ENCODE results near the gene TBC1D9.

DNA sequence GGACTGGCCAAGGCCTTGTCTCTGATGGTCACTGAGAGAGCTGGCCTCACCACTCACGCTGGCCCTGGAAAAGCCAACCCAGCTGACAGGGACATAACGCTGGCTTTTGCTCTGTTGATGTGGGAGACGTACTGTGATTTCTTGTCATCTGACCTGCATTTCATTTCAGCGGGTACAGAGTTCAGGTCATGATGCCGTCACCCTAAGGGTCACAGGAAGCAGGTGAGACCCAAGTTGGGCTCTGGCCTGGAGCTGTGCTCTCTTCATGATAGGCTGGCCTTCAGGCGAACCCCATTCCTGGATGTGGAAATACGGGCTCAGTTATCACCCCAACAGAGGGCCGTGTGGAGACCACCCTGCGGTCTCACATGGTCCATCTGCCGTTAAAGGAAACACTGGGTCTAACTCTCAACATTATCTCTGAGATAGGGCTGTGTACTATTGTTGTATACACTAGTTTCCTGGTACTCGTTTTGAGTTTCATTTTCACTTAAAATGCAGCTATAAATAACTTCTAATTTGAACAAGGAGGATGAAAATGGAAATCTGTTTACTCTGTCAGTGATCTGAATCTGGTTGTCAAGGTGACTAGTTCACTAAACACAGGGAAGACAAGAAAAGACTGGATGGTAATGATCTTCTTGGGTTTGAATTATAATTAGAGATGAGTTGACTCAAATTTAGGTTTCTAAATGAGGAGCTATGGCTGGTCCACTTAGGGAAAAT, 89.1 kb downstream of the TBC1D9 start:
- TF ChIP-seq, protein P1, sequence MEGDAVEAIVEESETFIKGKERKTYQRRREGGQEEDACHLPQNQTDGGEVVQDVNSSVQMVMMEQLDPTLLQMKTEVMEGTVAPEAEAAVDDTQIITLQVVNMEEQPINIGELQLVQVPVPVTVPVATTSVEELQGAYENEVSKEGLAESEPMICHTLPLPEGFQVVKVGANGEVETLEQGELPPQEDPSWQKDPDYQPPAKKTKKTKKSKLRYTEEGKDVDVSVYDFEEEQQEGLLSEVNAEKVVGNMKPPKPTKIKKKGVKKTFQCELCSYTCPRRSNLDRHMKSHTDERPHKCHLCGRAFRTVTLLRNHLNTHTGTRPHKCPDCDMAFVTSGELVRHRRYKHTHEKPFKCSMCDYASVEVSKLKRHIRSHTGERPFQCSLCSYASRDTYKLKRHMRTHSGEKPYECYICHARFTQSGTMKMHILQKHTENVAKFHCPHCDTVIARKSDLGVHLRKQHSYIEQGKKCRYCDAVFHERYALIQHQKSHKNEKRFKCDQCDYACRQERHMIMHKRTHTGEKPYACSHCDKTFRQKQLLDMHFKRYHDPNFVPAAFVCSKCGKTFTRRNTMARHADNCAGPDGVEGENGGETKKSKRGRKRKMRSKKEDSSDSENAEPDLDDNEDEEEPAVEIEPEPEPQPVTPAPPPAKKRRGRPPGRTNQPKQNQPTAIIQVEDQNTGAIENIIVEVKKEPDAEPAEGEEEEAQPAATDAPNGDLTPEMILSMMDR (conservative IDR thresholded peaks at IDR 0.05 in 1 of 2, IDR thresholded peaks at IDR 0.05 in 1 of 2; ENCODE audit: extremely low read depth in 1 of 2, insufficient read depth in 1 of 2, low read depth in 1 of 2, low read length in 2 of 2), result no peak
- no peak for TF ChIP-seq EZH2 (IDR thresholded peaks at IDR 0.05; ENCODE audit: borderline replicate concordance, low read length)
